Neural cell (in vitro differentiated cells): Measurements from ENCODE around the gene ADD2.

Experiments
- CTCF ChIP-seq: fragments of 450-650 bp; IDR thresholded peaks from 2 replicates; pipeline ENCODE4 v1.5.1; 2014; ENCODE audit warnings: antibody characterized with exemption, mild to moderate bottlenecking, moderate library complexity; ENCODE audit not compliant: poor library complexity, severe bottlenecking
- RAD21 ChIP-seq: fragments of 450-650 bp; conservative IDR thresholded peaks from 2 replicates; pipeline ENCODE4 v1.6.1; 2014; ENCODE audit warnings: antibody characterized with exemption, mild to moderate bottlenecking, moderate library complexity
- TF ChIP-seq, protein P1 (sequence below): IDR thresholded peaks from 2 replicates; pipeline ENCODE4 v1.6.1; 2012; ENCODE audit warnings: borderline replicate concordance

GRCh38 chr2:70730730-70731129, 37.3 kb downstream of the ADD2 start:
- TF ChIP-seq RAD21 (no peak), CTCF (no peak)
- TF ChIP-seq, protein P1, sequence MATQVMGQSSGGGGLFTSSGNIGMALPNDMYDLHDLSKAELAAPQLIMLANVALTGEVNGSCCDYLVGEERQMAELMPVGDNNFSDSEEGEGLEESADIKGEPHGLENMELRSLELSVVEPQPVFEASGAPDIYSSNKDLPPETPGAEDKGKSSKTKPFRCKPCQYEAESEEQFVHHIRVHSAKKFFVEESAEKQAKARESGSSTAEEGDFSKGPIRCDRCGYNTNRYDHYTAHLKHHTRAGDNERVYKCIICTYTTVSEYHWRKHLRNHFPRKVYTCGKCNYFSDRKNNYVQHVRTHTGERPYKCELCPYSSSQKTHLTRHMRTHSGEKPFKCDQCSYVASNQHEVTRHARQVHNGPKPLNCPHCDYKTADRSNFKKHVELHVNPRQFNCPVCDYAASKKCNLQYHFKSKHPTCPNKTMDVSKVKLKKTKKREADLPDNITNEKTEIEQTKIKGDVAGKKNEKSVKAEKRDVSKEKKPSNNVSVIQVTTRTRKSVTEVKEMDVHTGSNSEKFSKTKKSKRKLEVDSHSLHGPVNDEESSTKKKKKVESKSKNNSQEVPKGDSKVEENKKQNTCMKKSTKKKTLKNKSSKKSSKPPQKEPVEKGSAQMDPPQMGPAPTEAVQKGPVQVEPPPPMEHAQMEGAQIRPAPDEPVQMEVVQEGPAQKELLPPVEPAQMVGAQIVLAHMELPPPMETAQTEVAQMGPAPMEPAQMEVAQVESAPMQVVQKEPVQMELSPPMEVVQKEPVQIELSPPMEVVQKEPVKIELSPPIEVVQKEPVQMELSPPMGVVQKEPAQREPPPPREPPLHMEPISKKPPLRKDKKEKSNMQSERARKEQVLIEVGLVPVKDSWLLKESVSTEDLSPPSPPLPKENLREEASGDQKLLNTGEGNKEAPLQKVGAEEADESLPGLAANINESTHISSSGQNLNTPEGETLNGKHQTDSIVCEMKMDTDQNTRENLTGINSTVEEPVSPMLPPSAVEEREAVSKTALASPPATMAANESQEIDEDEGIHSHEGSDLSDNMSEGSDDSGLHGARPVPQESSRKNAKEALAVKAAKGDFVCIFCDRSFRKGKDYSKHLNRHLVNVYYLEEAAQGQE, result no peak
